Measurements from ENCODE around the gene INVS. TPM values are rescaled to one million over a fixed set of nuclear protein-coding genes. Genes with fewer than 3 reads are reported as not detected.

Gene INVS
- total and polyA plus RNA-seq, 2 donors (not counting 3 experiments of a cell fraction or from before 2014, with no cell fraction given): 8.5 to 17.9 TPM

DNA sequence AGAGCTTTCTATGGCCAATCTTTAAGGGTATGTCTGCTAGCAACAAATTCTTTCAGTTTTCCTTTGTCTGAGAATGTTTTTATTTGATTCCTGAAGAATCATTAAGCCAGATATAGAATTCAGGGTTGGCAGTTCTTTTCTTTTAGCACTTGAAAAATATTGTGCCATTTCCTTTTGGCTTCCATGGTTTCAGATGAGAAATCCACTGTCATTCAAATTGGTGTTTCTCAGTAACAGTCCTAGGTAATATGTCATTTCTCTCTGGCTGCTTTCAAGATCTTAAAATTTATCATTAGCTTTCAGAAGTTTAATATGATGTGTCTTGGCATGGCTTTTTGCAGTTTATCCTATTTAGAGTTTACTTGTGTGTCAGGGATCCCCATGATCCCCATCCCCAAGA is 186.0 kb downstream of the INVS start:
- Histone ChIP-seq H3K79me2 (ENCODE audit: control insufficient read depth, insufficient read depth, low read length) (no peaks in the 10 kb centered on the region), H3K9ac (replicated peaks; ENCODE audit: extremely low read depth, insufficient read depth, low read length) (no peak overlapping the region), H3K9me1 (replicated peaks; ENCODE audit: control insufficient read depth, extremely low read depth, insufficient read depth, low read length) (no peaks in the 10 kb centered on the region), H3K27me3 (ENCODE audit: control insufficient read depth in 2 of 2, insufficient read depth in 2 of 2, low read length in 2 of 2) (no peaks in the 10 kb centered on the region), H3K4me3 (replicated peaks in 1 of 3; ENCODE audit: insufficient read depth in 1 of 3, low read depth in 1 of 3, low read length in 3 of 3) (no peak overlapping the region), H2AFZ (ENCODE audit: low read depth, low read length) (no peak overlapping the region), H3K27ac (ENCODE audit: insufficient read depth, low read depth, low read length) (no peak overlapping the region), H3K4me2 (ENCODE audit: insufficient read depth, low read length) (no peak overlapping the region), H3K4me1 (ENCODE audit: control insufficient read depth, extremely low read depth, insufficient read depth, low read length) (no peaks in the 10 kb centered on the region), H3K9me3 (replicated peaks; ENCODE audit: control insufficient read depth, insufficient read depth, low read length) (no peaks in the 10 kb centered on the region), H3K36me3 (ENCODE audit: control insufficient read depth in 2 of 2, extremely low read depth in 1 of 2, insufficient read depth in 2 of 2, low read length in 2 of 2) (peaks cover 3 to 5% of the 10 kb centered on the region in 2 experiments), H4K20me1 (replicated peaks; ENCODE audit: control insufficient read depth, extremely low read depth, insufficient read depth, low read length) (no peaks in the 10 kb centered on the region)
- intact Hi-C loops (cut with micrococcal nuclease) (no loop called here), dilution Hi-C loops (cut with MboI; ENCODE audit: extremely low pct_ligation_motif_present, low sequenced_read_pairs) (no loop called here)
- TF ChIP-seq, protein P1, sequence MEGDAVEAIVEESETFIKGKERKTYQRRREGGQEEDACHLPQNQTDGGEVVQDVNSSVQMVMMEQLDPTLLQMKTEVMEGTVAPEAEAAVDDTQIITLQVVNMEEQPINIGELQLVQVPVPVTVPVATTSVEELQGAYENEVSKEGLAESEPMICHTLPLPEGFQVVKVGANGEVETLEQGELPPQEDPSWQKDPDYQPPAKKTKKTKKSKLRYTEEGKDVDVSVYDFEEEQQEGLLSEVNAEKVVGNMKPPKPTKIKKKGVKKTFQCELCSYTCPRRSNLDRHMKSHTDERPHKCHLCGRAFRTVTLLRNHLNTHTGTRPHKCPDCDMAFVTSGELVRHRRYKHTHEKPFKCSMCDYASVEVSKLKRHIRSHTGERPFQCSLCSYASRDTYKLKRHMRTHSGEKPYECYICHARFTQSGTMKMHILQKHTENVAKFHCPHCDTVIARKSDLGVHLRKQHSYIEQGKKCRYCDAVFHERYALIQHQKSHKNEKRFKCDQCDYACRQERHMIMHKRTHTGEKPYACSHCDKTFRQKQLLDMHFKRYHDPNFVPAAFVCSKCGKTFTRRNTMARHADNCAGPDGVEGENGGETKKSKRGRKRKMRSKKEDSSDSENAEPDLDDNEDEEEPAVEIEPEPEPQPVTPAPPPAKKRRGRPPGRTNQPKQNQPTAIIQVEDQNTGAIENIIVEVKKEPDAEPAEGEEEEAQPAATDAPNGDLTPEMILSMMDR (IDR thresholded peaks at IDR 0.05; ENCODE audit: extremely low read depth in 1 of 2, insufficient read depth in 1 of 2, low read depth in 1 of 2, low read length in 2 of 2): no peak
- TF ChIP-seq EZH2 (IDR thresholded peaks at IDR 0.05; ENCODE audit: borderline replicate concordance, low read depth, low read length, severe bottlenecking): no peak
- TF ChIP-seq POLR2AphosphoS5 (IDR thresholded peaks at IDR 0.05; ENCODE audit: insufficient read depth, low read depth, low read length): no peak
- TF ChIP-seq POLR2A (IDR thresholded peaks at IDR 0.05; ENCODE audit: low read depth, low read length): no peak
- TF ChIP-seq FOS (IDR thresholded peaks at IDR 0.05; ENCODE audit: borderline replicate concordance, insufficient read depth, low read length): no peak
- TF ChIP-seq, protein P2, sequence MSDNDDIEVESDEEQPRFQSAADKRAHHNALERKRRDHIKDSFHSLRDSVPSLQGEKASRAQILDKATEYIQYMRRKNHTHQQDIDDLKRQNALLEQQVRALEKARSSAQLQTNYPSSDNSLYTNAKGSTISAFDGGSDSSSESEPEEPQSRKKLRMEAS (IDR thresholded peaks at IDR 0.05; ENCODE audit: insufficient read depth, insufficient read length): no peak
- no peak for TF ChIP-seq JUN (IDR thresholded peaks at IDR 0.05; ENCODE audit: borderline replicate concordance, insufficient read depth, insufficient read length, low read depth)
- no peak for TF ChIP-seq MYC (IDR thresholded peaks at IDR 0.05; ENCODE audit: low read depth, low read length)
- TF ChIP-seq GATA2 (IDR thresholded peaks at IDR 0.05; ENCODE audit: insufficient read depth, insufficient read length, low read depth, low read length): no peak
- CTCF ChIA-PET: no interaction called here
- DNase-seq (ENCODE audit: low read depth, low spot score) (no peak), FAIRE-seq (no peak)
- BruUV-seq (replicated peaks): no TSS peak
- POLR2A ChIA-PET: no interaction called here
